ENCODE results near the gene OGFR.

GRCh38 chr20:62832212-62832922 lies 27.7 kb downstream of the OGFR start:
- no peak for TF ChIP-seq CTCF (IDR thresholded peaks at IDR 0.05)
- TF ChIP-seq EZH2 (IDR thresholded peaks at IDR 0.05), result no peak

All from neural progenitor cell (in vitro differentiated cells).